GM18873 (cell line): ENCODE data around the gene MVB12B.

Experiments
- ATAC-seq: cut with Tn5 transposase; IDR thresholded peaks from one replicate; pipeline ENCODE4 v1.9.1; 2021; ENCODE audit warnings: mild to moderate bottlenecking, moderate library complexity, moderate number of reproducible peaks; ENCODE audit not compliant: unreplicated experiment, low FRiP score

MVB12B gene

DNA sequence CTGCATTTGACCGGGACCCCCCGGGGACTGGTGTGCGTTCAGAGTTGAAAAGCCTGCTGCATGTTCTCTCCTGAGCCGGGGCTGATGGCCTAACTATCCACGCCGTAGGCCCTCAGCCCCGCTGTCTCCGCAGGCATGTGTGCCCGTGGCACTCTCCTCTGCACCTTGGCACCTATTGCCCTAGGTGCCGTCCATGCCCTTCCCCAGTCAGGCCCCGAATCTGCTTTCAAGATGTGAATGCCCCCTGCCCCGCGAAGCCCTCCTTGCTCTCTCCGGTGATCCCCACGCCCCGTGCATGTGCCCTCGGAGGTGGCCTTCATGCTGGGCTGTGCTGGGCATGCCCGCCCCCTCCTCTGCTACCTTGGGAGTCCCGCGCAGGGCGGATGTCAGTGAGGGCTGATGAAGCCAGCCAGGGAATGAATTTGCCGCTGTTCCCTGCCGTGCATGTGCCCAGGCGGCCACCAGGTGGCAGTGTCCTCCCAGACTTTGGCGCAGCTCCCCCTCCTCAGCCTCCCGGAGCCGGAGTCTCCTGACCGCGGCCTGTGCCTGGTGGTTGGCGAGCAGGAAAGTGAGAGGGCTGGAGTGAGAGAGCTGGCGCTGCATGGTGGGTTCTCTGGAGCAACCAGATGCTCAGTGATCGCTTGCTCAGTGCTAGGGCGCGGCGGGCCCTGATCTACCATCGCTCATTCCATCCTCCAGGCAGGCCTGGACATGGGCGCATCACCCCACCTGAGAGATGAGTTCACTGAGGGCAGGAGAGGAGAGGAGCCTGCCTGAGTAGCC is 174.2 kb downstream of the MVB12B start:
- no peak for ATAC-seq

DNA sequence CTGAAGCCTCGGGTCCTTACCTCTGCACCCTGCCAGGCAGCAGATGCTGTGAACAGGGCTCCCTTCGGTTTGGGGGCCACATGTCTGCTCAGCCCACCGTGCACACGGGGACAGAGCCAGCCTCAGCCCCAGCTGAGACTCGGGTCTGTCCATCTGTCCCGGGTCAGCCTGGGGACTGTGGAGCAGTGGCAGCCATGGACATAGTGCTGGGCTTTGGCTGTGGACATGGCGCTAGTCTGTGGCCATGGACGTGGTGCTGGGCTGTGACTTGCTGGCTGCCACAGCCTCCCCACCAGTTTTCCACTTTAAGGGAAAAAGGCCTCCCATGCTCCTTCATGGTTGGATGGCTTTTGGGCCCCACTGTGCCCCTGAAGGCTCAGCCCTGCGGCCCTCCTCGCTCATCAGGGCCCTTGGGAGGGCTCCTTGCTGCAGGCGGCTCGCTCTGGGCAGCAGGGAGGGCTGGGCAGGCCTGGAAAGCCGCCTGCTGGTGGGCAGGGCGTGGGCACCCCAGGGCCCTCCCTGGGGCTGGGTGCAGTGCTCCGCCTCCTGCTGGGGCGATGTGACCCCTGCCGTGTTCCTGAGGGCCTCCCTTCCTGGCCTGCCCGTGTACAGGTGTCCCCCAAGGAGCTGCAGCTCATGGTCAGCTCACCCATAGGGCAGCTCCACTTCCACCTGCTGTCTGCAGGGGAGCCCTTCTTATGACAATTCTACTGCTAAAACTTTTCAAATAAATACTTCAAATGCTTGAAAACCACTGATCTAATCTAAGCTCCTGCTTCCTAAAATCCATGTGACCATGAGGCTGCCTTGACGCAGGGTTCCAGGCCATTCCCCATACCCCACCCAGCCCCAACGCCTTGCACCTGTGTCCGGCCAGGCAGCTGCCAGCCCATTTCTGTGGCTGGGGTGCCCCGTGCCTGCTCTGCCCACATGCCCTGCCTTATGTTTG is 175.0 kb downstream of the MVB12B start:
- no peak for ATAC-seq

- ATAC-seq: no peak
Measured at GRCh38 chr9:126502417-126503332, 176.0 kb downstream of the MVB12B start.

GRCh38 chr9:126503333-126504085 is 176.9 kb downstream of the MVB12B start:
- no peak for ATAC-seq

GRCh38 chr9:126504086-126504976 is 177.7 kb downstream of the MVB12B start:
- ATAC-seq: no peak

DNA sequence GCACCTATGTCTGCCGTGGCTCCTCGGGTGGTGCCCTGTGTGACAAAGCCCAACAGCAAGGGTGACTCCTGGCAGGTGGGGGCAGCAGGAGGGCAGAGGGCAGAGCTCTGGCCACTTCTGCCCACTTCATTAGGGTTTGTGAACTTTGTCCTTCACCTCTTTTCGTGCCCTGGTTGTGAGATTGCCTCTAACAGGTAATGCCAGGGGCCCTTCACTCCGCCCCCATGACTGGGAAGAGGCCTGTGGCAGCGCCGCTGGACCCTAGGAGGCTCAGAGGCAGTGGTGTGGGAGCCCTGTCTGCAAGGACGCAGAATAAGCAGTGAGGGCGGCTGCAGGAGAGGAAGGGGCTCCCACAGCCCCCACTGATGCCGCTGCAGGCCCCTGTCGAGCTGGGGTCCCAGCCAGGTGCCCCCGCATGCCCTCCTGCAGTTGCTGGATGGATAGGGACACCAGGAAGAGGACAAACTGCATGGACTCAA is 178.4 kb downstream of the MVB12B start:
- no peak for ATAC-seq

- ATAC-seq: no peak
Measured at GRCh38 chr9:126505697-126506346, 179.2 kb downstream of the MVB12B start.

GRCh38 chr9:126506361-126507317 is 180.0 kb downstream of the MVB12B start:
- no peak for ATAC-seq

DNA sequence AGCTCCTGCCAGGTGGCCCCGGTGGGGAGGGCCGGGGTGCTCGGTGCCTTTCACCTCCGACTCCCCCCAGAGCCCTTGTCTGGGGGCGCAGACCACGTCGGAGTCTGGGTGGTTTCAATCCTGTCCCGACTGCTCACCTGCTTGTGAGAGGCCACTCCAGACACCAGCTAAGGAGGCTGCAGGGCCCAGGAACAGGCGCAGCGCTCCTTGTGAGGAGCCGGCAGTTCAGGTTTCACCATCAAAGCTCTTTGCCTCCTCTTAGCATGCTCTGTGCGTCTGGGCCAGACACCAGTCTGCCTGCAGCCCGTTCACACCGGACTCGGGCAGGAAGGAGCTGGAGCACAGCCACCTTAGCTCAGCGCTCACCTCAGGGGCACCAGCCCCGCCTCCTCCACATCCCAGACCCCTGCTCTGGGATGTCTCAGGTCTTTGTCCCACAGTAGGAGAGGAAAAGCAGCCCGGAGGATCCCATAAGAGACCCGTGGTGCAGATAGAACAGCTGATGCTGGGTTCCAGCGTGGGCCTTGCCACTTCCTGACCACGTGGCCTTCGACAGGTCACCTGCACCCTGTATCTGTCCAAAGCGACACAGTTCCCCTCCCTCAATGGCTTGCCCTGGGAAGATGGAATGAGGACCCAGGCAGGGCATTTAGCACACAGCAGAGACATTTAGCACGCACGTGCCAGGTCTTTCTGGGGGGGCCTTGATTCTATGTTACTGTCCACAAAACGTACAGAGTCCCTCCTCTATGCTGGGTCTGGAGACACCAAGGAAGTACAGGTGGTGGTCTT is 180.9 kb downstream of the MVB12B start:
- ATAC-seq: no peak

GRCh38 chr9:126508171-126508591 is 181.6 kb downstream of the MVB12B start:
- no peak for ATAC-seq

GRCh38 chr9:126508928-126509327 is 182.3 kb downstream of the MVB12B start:
- ATAC-seq: no peak

DNA sequence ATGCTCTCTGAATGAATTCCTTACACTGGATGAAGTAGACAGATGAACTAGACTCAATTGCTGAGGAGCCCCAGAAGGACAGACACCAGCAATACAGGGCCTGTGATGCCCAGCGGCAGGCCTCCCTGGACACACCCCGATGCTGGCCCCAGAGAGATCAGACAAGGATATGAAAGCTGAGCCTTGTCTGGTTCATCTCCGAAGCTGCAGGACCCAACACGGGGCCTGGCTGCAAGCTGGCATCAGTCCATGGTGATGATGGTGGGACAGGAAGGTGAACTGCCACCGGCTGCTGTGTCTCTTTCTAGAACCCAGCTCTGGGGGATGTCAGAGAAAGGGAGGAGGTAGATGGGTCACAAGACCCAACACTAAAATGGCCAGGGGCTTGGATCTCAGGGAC is 183.1 kb downstream of the MVB12B start:
- no peak for ATAC-seq

GRCh38 chr9:126510564-126510963 is 183.9 kb downstream of the MVB12B start:
- no peak for ATAC-seq

GRCh38 chr9:126511411-126511810 is 184.8 kb downstream of the MVB12B start:
- ATAC-seq: no peak

DNA sequence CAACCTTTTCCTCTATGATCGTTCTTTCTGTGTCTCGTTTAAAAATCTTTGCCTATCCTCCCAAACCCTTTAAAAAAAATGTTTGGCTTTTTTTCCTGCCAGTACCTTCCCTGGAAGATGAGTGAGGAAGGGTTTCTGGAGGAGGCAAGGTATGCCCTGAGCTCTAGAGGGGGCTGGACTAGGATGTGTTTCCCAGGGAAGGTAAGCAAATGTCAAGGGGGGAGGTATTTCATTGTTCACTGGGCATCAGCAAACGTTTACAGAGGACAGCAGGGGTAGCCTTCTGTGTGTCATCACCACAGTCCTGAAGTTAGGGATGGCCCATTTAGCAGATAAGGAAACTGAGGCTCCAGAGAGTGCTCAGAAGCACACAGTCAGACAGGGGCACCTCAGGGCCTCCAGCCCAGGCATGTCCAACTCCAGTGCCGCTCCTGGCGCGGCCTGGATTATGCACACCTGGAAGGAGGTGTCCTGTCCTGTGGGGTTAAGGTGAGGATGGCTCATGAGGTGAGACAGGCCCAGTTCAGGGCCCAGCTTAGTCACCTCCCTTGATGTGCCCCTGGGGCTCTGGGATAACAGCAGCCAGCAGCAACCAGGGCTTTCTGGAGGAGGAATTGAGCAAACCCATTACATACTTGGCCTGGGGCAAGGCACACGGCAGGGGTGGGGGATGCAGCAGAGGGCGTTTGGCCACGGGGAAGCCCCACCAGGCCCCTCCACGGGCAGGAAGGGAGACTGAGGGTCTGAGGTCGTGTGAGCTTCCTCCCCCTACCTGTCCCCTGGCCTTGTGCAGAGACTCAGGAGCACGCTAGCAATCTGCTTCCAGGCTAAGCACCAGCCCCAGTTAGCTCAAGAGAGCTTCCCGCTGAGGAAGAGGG is 186.8 kb downstream of the MVB12B start:
- ATAC-seq: no peak
